Fibroblast of villous mesenchyme (primary cell): Measurements from ENCODE around the gene KCNC3. TPM values are rescaled to one million over a fixed set of nuclear protein-coding genes. Genes with fewer than 3 reads are reported as not detected.
A peak's percentile ranks its signal among the peaks of the same experiment; 100 is the strongest.
"Not testable (repeated sequence)": the region's sequence is repeated elsewhere in the genome, so short reads cannot be mapped to it uniquely, and the experiment has no call there.

Experiments used
- DNase-seq: peaks from one replicate; pipeline ENCODE4 v3.0.0-alpha.2; 2010; ENCODE audit warnings: low read depth
- H3K4me3 ChIP-seq: 2 replicates; pipeline ENCODE4 v1.5.1; 2011; ENCODE audit warnings: low read depth, mild to moderate bottlenecking, low read length
- CTCF ChIP-seq: IDR thresholded peaks from 2 replicates; pipeline ENCODE4 v1.5.1; 2012; ENCODE audit warnings: low read depth, mild to moderate bottlenecking, low read length; ENCODE audit not compliant: insufficient read depth
- total RNA-seq: library from RNA; depleted of rRNA; stranded (reverse); fragments of >200 nt; gene quantifications from 2 replicates; pipeline ENCODE4 v1.2.3, GENCODE V29; 2012

Gene KCNC3
- total RNA-seq, 1 donor = not detected

GRCh38 chr19:50359328-50359818 lies 30.2 kb upstream of the KCNC3 start:
- no peak for DNase-seq
- TF ChIP-seq CTCF = no peak
- no peak overlapping the region for H3K4me3 ChIP-seq

- peak overlapping the region; percentile 59 for H3K4me3 ChIP-seq
- DNase-seq = peak; percentile 53
- no peak for TF ChIP-seq CTCF
Observed at GRCh38 chr19:50358483-50359327, 29.5 kb upstream of the KCNC3 start.

GRCh38 chr19:50357178-50358100 lies 28.3 kb upstream of the KCNC3 start:
- TF ChIP-seq CTCF = peak; percentile 89
- peak overlapping the region; percentile 58 for H3K4me3 ChIP-seq
- DNase-seq = peak; percentile 60

- no peak overlapping the region for H3K4me3 ChIP-seq
- TF ChIP-seq CTCF = no peak
Observed at GRCh38 chr19:50356691-50357177, 27.6 kb upstream of the KCNC3 start.

GRCh38 chr19:50353487-50353880 lies 24.3 kb upstream of the KCNC3 start:
- not testable (repeated sequence) for DNase-seq, H3K4me3 ChIP-seq

More at GRCh38 chr19:50356691-50357177, 27.6 kb upstream of the KCNC3 start:
- DNase-seq = no peak

- DNase-seq = no peak
Observed at GRCh38 chr19:50352242-50352641, 23.1 kb upstream of the KCNC3 start.

More at GRCh38 chr19:50352242-50352641, 23.1 kb upstream of the KCNC3 start:
- no peak overlapping the region for H3K4me3 ChIP-seq
- TF ChIP-seq CTCF = no peak
